HEK293T (cell line): Measurements from ENCODE around the gene DHX34.

Experiments
- CTCF ChIA-PET: fragments of 350-600 bp; formaldehyde crosslinking; extraction: SDS; loops from one replicate; lab custom pipeline; 2021; ENCODE audit warnings: antibody characterized with exemption, inconsistent platforms; lab: Yijun Ruan, JAX
- POLR2A ChIA-PET: fragments of 350-600 bp; formaldehyde crosslinking; extraction: SDS; loops from one replicate; lab custom pipeline; 2020; ENCODE audit warnings: antibody characterized with exemption, inconsistent platforms; lab: Yijun Ruan, JAX
- DNase-seq: peaks from one replicate; pipeline ENCODE4 v3.0.0; 2012; ENCODE audit warnings: mixed read lengths; ENCODE audit errors: extremely low spot score
- ARNT ChIP-seq: fragments of 450-650 bp; IDR thresholded peaks from 2 replicates; pipeline ENCODE4 v1.6.1; 2017; ENCODE audit warnings: mild to moderate bottlenecking
- BHLHE40 ChIP-seq: fragments of 450-650 bp; IDR thresholded peaks from 2 replicates; pipeline ENCODE4 v1.6.1; 2016; ENCODE audit warnings: mild to moderate bottlenecking, moderate library complexity, borderline replicate concordance
- CTBP1 ChIP-seq: fragments of 450-650 bp; IDR thresholded peaks from 2 replicates; pipeline ENCODE4 v1.6.1; 2016; ENCODE audit warnings: borderline replicate concordance
- ELF4 ChIP-seq: fragments of 450-650 bp; IDR thresholded peaks from 2 replicates; pipeline ENCODE4 v1.6.1; 2017; ENCODE audit warnings: antibody characterized with exemption
- FOXA1 ChIP-seq: fragments of 450-650 bp; IDR thresholded peaks from 2 replicates; pipeline ENCODE4 v1.6.1; 2016; ENCODE audit warnings: mild to moderate bottlenecking
- FOXK2 ChIP-seq: fragments of 450-650 bp; IDR thresholded peaks from 2 replicates; pipeline ENCODE4 v1.6.1; 2016; ENCODE audit warnings: mild to moderate bottlenecking
- FOXM1 ChIP-seq: fragments of 450-650 bp; IDR thresholded peaks from 2 replicates; pipeline ENCODE4 v1.6.1; 2017; ENCODE audit warnings: mild to moderate bottlenecking, borderline replicate concordance
- HDGF ChIP-seq: fragments of 450-650 bp; IDR thresholded peaks from 2 replicates; pipeline ENCODE4 v1.6.1; 2017; ENCODE audit warnings: antibody characterized with exemption, borderline replicate concordance
- L3MBTL2 ChIP-seq: fragments of 450-650 bp; conservative IDR thresholded peaks from 2 replicates; pipeline ENCODE4 v1.6.1; 2016; ENCODE audit warnings: mild to moderate bottlenecking
- LEF1 ChIP-seq: fragments of 450-650 bp; IDR thresholded peaks from 2 replicates; pipeline ENCODE4 v1.6.1; 2017; ENCODE audit warnings: mild to moderate bottlenecking, borderline replicate concordance
- NFRKB ChIP-seq: fragments of 450-650 bp; IDR thresholded peaks from 2 replicates; pipeline ENCODE4 v1.6.1; 2016; ENCODE audit warnings: mild to moderate bottlenecking, moderate library complexity
- PKNOX1 ChIP-seq: fragments of 450-650 bp; IDR thresholded peaks from 2 replicates; pipeline ENCODE4 v1.6.1; 2016
- SP1 ChIP-seq: fragments of 450-650 bp; IDR thresholded peaks from 2 replicates; pipeline ENCODE4 v1.6.1; 2017
- SUZ12 ChIP-seq: fragments of 450-650 bp; IDR thresholded peaks from 2 replicates; pipeline ENCODE4 v1.6.1; 2016; ENCODE audit warnings: mild to moderate bottlenecking
- TARDBP ChIP-seq: fragments of 450-650 bp; IDR thresholded peaks from 2 replicates; pipeline ENCODE4 v1.6.1; 2016
- ZNF384 ChIP-seq: fragments of 450-650 bp; IDR thresholded peaks from 2 replicates; pipeline ENCODE4 v1.6.1; 2016

DHX34 gene

GRCh38 chr19:47309038-47309437 lies 40.1 kb upstream of the DHX34 start:
- DNase-seq = no peak
- ChIA-PET POLR2A (interaction anchor here (1.4 kb wide), 1 partner anchor 40 kb away, joined by 4 read pairs; the partner anchor contains the start of gene DHX34), CTCF (interaction anchor here (0.6 to 1.4 kb wide), 3 partner anchors 10 to 40 kb away, joined by 3 to 6 read pairs (median 3); partner anchors contain the start of gene DHX34)
- no peak for TF ChIP-seq ZNF384
- no peak for TF ChIP-seq HDGF
- TF ChIP-seq FOXA1 = no peak

- POLR2A ChIA-PET = interaction anchor here (1.4 kb wide), 1 partner anchor 40 kb away, joined by 4 read pairs; the partner anchor contains the start of gene DHX34
- no peak for DNase-seq
- TF ChIP-seq ZNF384 (no peak), PKNOX1 (no peak)
These were observed 39.5 kb upstream of the DHX34 start, which contains the start of gene C5AR1 for GRCh38 chr19:47309608-47310007. Gene C5AR1, plus strand, starts transcription at chr19:47309861. Its CDS starts 35 bp downstream, at chr19:47309896.

GRCh38 chr19:47310323-47310722 lies 38.8 kb upstream of the DHX34 start:
- ChIA-PET POLR2A (interaction anchor here (1.4 kb wide), 1 partner anchor 39 kb away, joined by 4 read pairs; the partner anchor contains the start of gene DHX34), CTCF (no interaction called here)
- no peak for DNase-seq
- no peak for TF ChIP-seq NFRKB
- TF ChIP-seq BHLHE40 = no peak
- TF ChIP-seq TARDBP = no peak
- TF ChIP-seq FOXK2 = no peak
- no peak for TF ChIP-seq ZNF384
- no peak for TF ChIP-seq LEF1
- no peak for TF ChIP-seq ARNT
- no peak for TF ChIP-seq SP1
- no peak for TF ChIP-seq FOXA1
- no peak for TF ChIP-seq HDGF
- TF ChIP-seq SUZ12 = no peak
- no peak for TF ChIP-seq L3MBTL2
- TF ChIP-seq ELF4 = no peak
- TF ChIP-seq FOXM1 = no peak
- no peak for TF ChIP-seq CTBP1

More at GRCh38 chr19:47309608-47310007, 39.5 kb upstream of the DHX34 start, which contains the start of gene C5AR1:
- CTCF ChIA-PET = interaction anchor here (0.6 to 1.4 kb wide), 3 partner anchors 10 to 39 kb away, joined by 3 to 6 read pairs (median 3); partner anchors contain the start of gene DHX34

GRCh38 chr19:47310819-47311218 lies 38.3 kb upstream of the DHX34 start:
- TF ChIP-seq BHLHE40 (no peak), ELF4 (no peak), SUZ12 (no peak), HDGF (no peak), TARDBP (no peak), FOXM1 (no peak), NFRKB (no peak), FOXA1 (no peak), ZNF384 (no peak), SP1 (no peak), CTBP1 (no peak)
- POLR2A ChIA-PET = no interaction called here
- CTCF ChIA-PET = no interaction called here
- DNase-seq = no peak

GRCh38 chr19:47312366-47313006 lies 36.6 kb upstream of the DHX34 start:
- POLR2A ChIA-PET = no interaction called here

GRCh38 chr19:47313754-47314295 lies 35.3 kb upstream of the DHX34 start:
- TF ChIP-seq LEF1 (no peak), CTBP1 (no peak), FOXM1 (no peak), ZNF384 (no peak), BHLHE40 (no peak), NFRKB (no peak), SP1 (no peak), SUZ12 (no peak), HDGF (no peak)
- POLR2A ChIA-PET = no interaction called here
- no peak for DNase-seq
- CTCF ChIA-PET = no interaction called here

More at GRCh38 chr19:47312366-47313006, 36.6 kb upstream of the DHX34 start:
- CTCF ChIA-PET = interaction anchor here (0.6 kb wide), 1 partner anchor 320 kb away, joined by 3 read pairs; no protein-coding TSS in a partner anchor
- no peak for DNase-seq
- no peak for TF ChIP-seq NFRKB

- peak; percentile 22 for DNase-seq
- POLR2A ChIA-PET = no interaction called here
- CTCF ChIA-PET = interaction anchor here (0.7 kb wide), 1 partner anchor 17 kb away, joined by 4 read pairs; no protein-coding TSS in a partner anchor
- TF ChIP-seq PKNOX1 (peak; percentile 57), FOXA1 (no peak)
These were observed 33.8 kb upstream of the DHX34 start for GRCh38 chr19:47315125-47315821.
